ENCODE results near the gene NRG3. TPM values are rescaled to one million over a fixed set of nuclear protein-coding genes. Genes with fewer than 3 reads are reported as not detected.

Gene NRG3
- total RNA-seq, 1 experiment from 2014 or later, result 0.08 TPM

GRCh38 chr10:82880776-82881290 is 1005.8 kb downstream of the NRG3 start:
- Histone ChIP-seq H3K36me3 (ENCODE audit: control insufficient read depth, insufficient read depth, low read length) (no peaks in the 10 kb centered on the region), H3K4me1 (ENCODE audit: control insufficient read depth, insufficient read depth, low read length) (no peaks in the 10 kb centered on the region), H3K4me3 (ENCODE audit: low read depth in 2 of 2, low read length in 2 of 2) (no peak overlapping the region), H3K27me3 (ENCODE audit: control insufficient read depth, insufficient read depth, low read length) (no peaks in the 10 kb centered on the region), H3K27ac (ENCODE audit: low read length) (no peak overlapping the region), H3K9me3 (ENCODE audit: control insufficient read depth, insufficient read depth, low read depth, low read length) (no peaks in the 10 kb centered on the region)
- TF ChIP-seq TCF7L2 (IDR thresholded peaks at IDR 0.05; ENCODE audit: low read depth, low read length), result no peak
- TF ChIP-seq CTCF (IDR thresholded peaks at IDR 0.05), result no peak
- no peak for TF ChIP-seq POLR2AphosphoS5 (IDR thresholded peaks at IDR 0.05; ENCODE audit: low read depth, low read length)
- no peak for TF ChIP-seq SIN3A (IDR thresholded peaks at IDR 0.05; ENCODE audit: borderline replicate concordance, insufficient read depth, low read depth, low read length)
- TF ChIP-seq REST (IDR thresholded peaks at IDR 0.05; ENCODE audit: insufficient read depth in 1 of 2, low read depth in 2 of 2, low read length in 1 of 2), result no peak
- no peak for DNase-seq (ENCODE audit: low read depth, low spot score)
- intact Hi-C loops (cut with micrococcal nuclease; ENCODE audit: unreplicated experiment) (no loop called here), in situ Hi-C loops (cut with HindIII; ENCODE audit: low pct_unique_long_range_greater_than_20kb, low sequenced_read_pairs) (no loop called here)
- POLR2A ChIA-PET, result no interaction called here
- CTCF ChIA-PET, result no interaction called here
- BruUV-seq (replicated peaks), result no TSS peak
- no peak for ATAC-seq

- H3K27me3 ChIP-seq (ENCODE audit: control insufficient read depth, insufficient read depth, low read length), result no peaks in the 10 kb centered on the region
- TF ChIP-seq POLR2AphosphoS5 (IDR thresholded peaks at IDR 0.05; ENCODE audit: low read depth, low read length) (no peak), REST (IDR thresholded peaks at IDR 0.05; ENCODE audit: insufficient read depth in 1 of 2, low read depth in 2 of 2, low read length in 1 of 2) (no peak), CTCF (IDR thresholded peaks at IDR 0.05) (no peak), SIN3A (IDR thresholded peaks at IDR 0.05; ENCODE audit: borderline replicate concordance, insufficient read depth, low read depth, low read length) (no peak), TCF7L2 (IDR thresholded peaks at IDR 0.05; ENCODE audit: low read depth, low read length) (no peak)
- ATAC-seq, result no peak
- intact Hi-C loops (cut with micrococcal nuclease; ENCODE audit: unreplicated experiment), result no loop called here
- H3K4me1 ChIP-seq (ENCODE audit: control insufficient read depth, insufficient read depth, low read length), result no peaks in the 10 kb centered on the region
- no TSS peak for BruUV-seq (replicated peaks)
- DNase-seq (ENCODE audit: low read depth, low spot score), result no peak
- no peak overlapping the region for H3K27ac ChIP-seq (ENCODE audit: low read length)
- H3K9me3 ChIP-seq (ENCODE audit: control insufficient read depth, insufficient read depth, low read depth, low read length), result no peaks in the 10 kb centered on the region
- no peaks in the 10 kb centered on the region for H3K36me3 ChIP-seq (ENCODE audit: control insufficient read depth, insufficient read depth, low read length)
- ChIA-PET POLR2A (no interaction called here), CTCF (no interaction called here)
- in situ Hi-C loops (cut with HindIII; ENCODE audit: low pct_unique_long_range_greater_than_20kb, low sequenced_read_pairs), result no loop called here
- no peak overlapping the region for H3K4me3 ChIP-seq (ENCODE audit: low read depth in 2 of 2, low read length in 2 of 2)
These were observed 1007.7 kb downstream of the NRG3 start for GRCh38 chr10:82882722-82883121.

Measured in Panc1 (cell line).